Measurements from ENCODE around the gene SEMA4G. TPM values are rescaled to one million over a fixed set of nuclear protein-coding genes. Genes with fewer than 3 reads are reported as not detected.

The SEMA4G gene
- total and polyA plus RNA-seq, 2 of the 13 experiments (the other 11 are each of a cell fraction or from before 2014, with no cell fraction given): 46.2 to 207 TPM

GRCh38 chr10:100972115-100972903 is 3.0 kb downstream of the SEMA4G start:
- intact Hi-C loops (cut with micrococcal nuclease; ENCODE audit: unreplicated experiment) (no loop called here), in situ Hi-C loops (cut with HindIII; ENCODE audit: extremely low pct_ligation_motif_present, low pct_unique_long_range_greater_than_20kb) (no loop called here)
- Histone ChIP-seq H3K27ac (ENCODE audit: extremely low read length, insufficient read depth, low read length) (peak overlapping the region; percentile 96), H2AFZ (ENCODE audit: low read length) (no peak overlapping the region), H3K4me1 (ENCODE audit: insufficient read depth, low read length) (peaks cover 70% of the 10 kb centered on the region), H3K9me3 (ENCODE audit: low read length) (no peaks in the 10 kb centered on the region), H3K79me2 (ENCODE audit: insufficient read depth, low read length) (peaks cover 45% of the 10 kb centered on the region), H3K4me3 (replicated peaks in 1 of 3; ENCODE audit: insufficient read depth in 1 of 3, low read depth in 2 of 3, low read length in 3 of 3) (peak overlapping the region; percentile 21 to 94 (median 37); a peak in 5 of 6 replicates), H3K27me3 (ENCODE audit: control insufficient read depth in 1 of 2, insufficient read depth in 2 of 2, low read length in 2 of 2) (no peaks in the 10 kb centered on the region; a peak in 1 of 5 replicates), H4K20me1 (ENCODE audit: insufficient read depth, low read length) (no peaks in the 10 kb centered on the region), H3K4me2 (ENCODE audit: low read depth, low read length) (peak overlapping the region; percentile 98), H3K9ac (ENCODE audit: insufficient read depth, low read depth, low read length) (peak overlapping the region; percentile 52), H3K36me3 (replicated peaks in 1 of 2; ENCODE audit: control insufficient read depth in 1 of 2, insufficient read depth in 2 of 2, low read length in 2 of 2) (peaks cover 18 to 42% of the 10 kb centered on the region in 2 experiments)
- CTCF ChIA-PET (ENCODE audit: low intra/inter-chr PET ratio, low total read pairs): interaction anchor here (0.9 to 1.3 kb wide), 2 partner anchors 16 to 25 kb away, joined by 3 to 4 read pairs; no protein-coding TSS in a partner anchor
- no peak for ATAC-seq
- no peak for FAIRE-seq
- DNase-seq (ENCODE audit: low spot score): no peak
- 72% methylated on average over 13 of the region's 13 CpGs for WGBS (ENCODE audit: low lambda C conversion rate)
- POLR2A ChIA-PET: interaction anchor here (0.6 to 12.6 kb wide), 5 partner anchors 19 to 89 kb away, joined by 3 to 277 read pairs (median 5); partner anchors contain the start of genes KAZALD1, LZTS2, MRPL43 and SLF2
- BruUV-seq (replicated peaks): no TSS peak
- peak; percentile 38 for TF ChIP-seq CBX1 (IDR thresholded peaks at IDR 0.05; ENCODE audit: low read depth)
- no peak for TF ChIP-seq MEIS1 (CRISPR knock-in tag; IDR thresholded peaks at IDR 0.05; ENCODE audit: borderline replicate concordance)
- no peak for TF ChIP-seq ZNF17 (CRISPR knock-in tag; IDR thresholded peaks at IDR 0.05)
- no peak for TF ChIP-seq PATZ1 (CRISPR knock-in tag; IDR thresholded peaks at IDR 0.05)
- no peak for TF ChIP-seq ZNF10 (CRISPR knock-in tag; IDR thresholded peaks at IDR 0.05; ENCODE audit: borderline replicate concordance, low read depth)
- 0 out of 2 replicates have a peak, but pooled peaks have one; percentile 34 for TF ChIP-seq MEIS2 (CRISPR knock-in tag; IDR thresholded peaks at IDR 0.05)
- no peak for TF ChIP-seq NFE2L1 (CRISPR knock-in tag; IDR thresholded peaks at IDR 0.05; ENCODE audit: borderline replicate concordance)
- peak; percentile 83 for TF ChIP-seq NR2F6 (IDR thresholded peaks at IDR 0.05)
- peak; percentile 77 for TF ChIP-seq NR2F6 (CRISPR knock-in tag; IDR thresholded peaks at IDR 0.05)
- 0 out of 2 replicates have a peak, but pooled peaks have one; percentile 24 for TF ChIP-seq SP4 (CRISPR knock-in tag; IDR thresholded peaks at IDR 0.05)
- peak; percentile 77 for TF ChIP-seq NR2C2 (CRISPR knock-in tag; IDR thresholded peaks at IDR 0.05; ENCODE audit: borderline replicate concordance)
- TF ChIP-seq TRIM24 (CRISPR knock-in tag; IDR thresholded peaks at IDR 0.05): no peak
- TF ChIP-seq ZNF281 (CRISPR knock-in tag; IDR thresholded peaks at IDR 0.05; ENCODE audit: borderline replicate concordance): peak; percentile 36; the same call in 1 of the 2 replicates
- TF ChIP-seq NFIB (CRISPR knock-in tag; IDR thresholded peaks at IDR 0.05; ENCODE audit: borderline replicate concordance): no peak
- no peak for TF ChIP-seq ZBTB26 (CRISPR knock-in tag; IDR thresholded peaks at IDR 0.05; ENCODE audit: borderline replicate concordance)
- TF ChIP-seq ZBTB37 (CRISPR knock-in tag; IDR thresholded peaks at IDR 0.05): no peak
